HT-29 (cell line): ENCODE data around the gene CHM. TPM values are rescaled to one million over a fixed set of nuclear protein-coding genes. Genes with fewer than 3 reads are reported as not detected.
A peak's percentile ranks its signal among the peaks of the same experiment; 100 is the strongest.

Experiments used
- DNase-seq: peaks from one replicate; pipeline ENCODE4 v3.0.0-alpha.2; 2015; ENCODE audit warnings: low spot score
- small RNA-seq: library from RNA; depleted of rRNA; stranded (forward); fragments of <200 nt; gene quantifications from one replicate; pipeline ENCODE3, GENCODE V24; 2014
- total RNA-seq: library from RNA; depleted of rRNA; stranded (reverse); fragments of >200 nt; shearing (Covaris generic); gene quantifications from 2 replicates; pipeline ENCODE4 v1.2.3, GENCODE V29; 2014; rRNA removed

Gene CHM
- total RNA-seq, 1 experiment from 2014 or later: 8.6 TPM

GRCh38 chrX:85914431-85914830 lies 132.9 kb downstream of the CHM start:
- DNase-seq: no peak

- no peak for DNase-seq
Observed at GRCh38 chrX:85907316-85907715, 140.0 kb downstream of the CHM start.

- DNase-seq: no peak
Observed at GRCh38 chrX:85906399-85906798, 141.0 kb downstream of the CHM start.

GRCh38 chrX:85905851-85906250 lies 141.5 kb downstream of the CHM start:
- DNase-seq: no peak

- no peak for DNase-seq
Observed at GRCh38 chrX:85903692-85904471, 143.5 kb downstream of the CHM start.

- no peak for DNase-seq
Observed at GRCh38 chrX:85897362-85898126, 149.8 kb downstream of the CHM start.

- no peak for DNase-seq
Observed at GRCh38 chrX:85882601-85883000, 164.8 kb downstream of the CHM start.

GRCh38 chrX:85870585-85870984 lies 176.8 kb downstream of the CHM start:
- no peak for DNase-seq

- no peak for DNase-seq
Observed at GRCh38 chrX:85865324-85865723, 182.0 kb downstream of the CHM start.

- DNase-seq: peak; percentile 3
Observed at GRCh38 chrX:85859426-85859825, 187.9 kb downstream of the CHM start.

- peak; percentile 54 for DNase-seq
Observed at GRCh38 chrX:85851418-85851817, 195.9 kb downstream of the CHM start.

- DNase-seq: no peak
Observed at GRCh38 chrX:85836868-85837267, 210.5 kb downstream of the CHM start.

GRCh38 chrX:85828771-85829170 lies 218.6 kb downstream of the CHM start:
- DNase-seq: no peak

GRCh38 chrX:85815203-85815751 lies 232.1 kb downstream of the CHM start:
- no peak for DNase-seq

Small RNAs within 50 kb of the gene (small RNA-seq; reads per million reads assigned to genes)
- gene AL022401.1: not detected
- gene MIR361: 3.1 reads per million, percentile 75 among the genes with 10 or more reads in this experiment
- gene NDUFA5P7: not detected
- not detected for gene RF00019

Other genes starting within 250 kb of the CHM start
- not detected in 2 replicates for gene DACH2, start 100.9 kb upstream of the CHM start, total RNA-seq